RWPE1 (cell line): Measurements from ENCODE around the gene ROR2.

ENCODE experiments used
- CTCF ChIA-PET: fragments of 350-600 bp; sonication (Branson Sonifier 250); formaldehyde crosslinking; extraction: SDS; loops from one replicate; lab custom pipeline; 2021; lab: Yijun Ruan, JAX
- POLR2A ChIA-PET: fragments of 400-600 bp; formaldehyde crosslinking; extraction: SDS; loops from one replicate; lab custom pipeline; 2020; ENCODE audit warnings: antibody characterized with exemption; ENCODE audit not compliant: low non-redundant PET; lab: Yijun Ruan, JAX
- DNase-seq: peaks from one replicate; pipeline ENCODE4 v3.0.0; 2012; ENCODE audit warnings: low spot score
- H3K27ac ChIP-seq: fragments of 450-650 bp; 2 replicates; pipeline ENCODE4 v1.5.1; 2017
- TF ChIP-seq, protein P1 (sequence below): fragments of 450-650 bp; conservative IDR thresholded peaks from 2 replicates; pipeline ENCODE4 v1.5.1; 2017; ENCODE audit warnings: low read depth, mild to moderate bottlenecking

ROR2 gene

DNA sequence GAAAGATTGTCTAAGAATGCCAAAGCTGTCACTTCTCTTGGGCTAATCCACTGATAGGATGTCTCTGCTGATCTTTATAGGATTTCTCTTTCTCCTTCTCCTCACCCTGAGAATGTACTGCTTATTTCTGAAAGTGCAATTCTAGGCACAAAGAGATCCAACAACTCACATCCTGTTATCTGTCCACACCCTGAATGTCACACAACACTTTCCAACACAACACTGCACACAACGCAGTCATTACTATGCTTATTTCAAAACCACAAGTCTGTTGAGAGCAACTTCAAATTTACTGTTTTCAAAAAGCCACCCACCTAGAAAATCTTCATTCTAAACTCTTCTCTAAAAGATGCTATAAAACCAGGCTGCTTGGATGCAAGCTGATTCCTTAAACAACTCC, 215.0 kb downstream of the ROR2 start:
- TF ChIP-seq, protein P1, sequence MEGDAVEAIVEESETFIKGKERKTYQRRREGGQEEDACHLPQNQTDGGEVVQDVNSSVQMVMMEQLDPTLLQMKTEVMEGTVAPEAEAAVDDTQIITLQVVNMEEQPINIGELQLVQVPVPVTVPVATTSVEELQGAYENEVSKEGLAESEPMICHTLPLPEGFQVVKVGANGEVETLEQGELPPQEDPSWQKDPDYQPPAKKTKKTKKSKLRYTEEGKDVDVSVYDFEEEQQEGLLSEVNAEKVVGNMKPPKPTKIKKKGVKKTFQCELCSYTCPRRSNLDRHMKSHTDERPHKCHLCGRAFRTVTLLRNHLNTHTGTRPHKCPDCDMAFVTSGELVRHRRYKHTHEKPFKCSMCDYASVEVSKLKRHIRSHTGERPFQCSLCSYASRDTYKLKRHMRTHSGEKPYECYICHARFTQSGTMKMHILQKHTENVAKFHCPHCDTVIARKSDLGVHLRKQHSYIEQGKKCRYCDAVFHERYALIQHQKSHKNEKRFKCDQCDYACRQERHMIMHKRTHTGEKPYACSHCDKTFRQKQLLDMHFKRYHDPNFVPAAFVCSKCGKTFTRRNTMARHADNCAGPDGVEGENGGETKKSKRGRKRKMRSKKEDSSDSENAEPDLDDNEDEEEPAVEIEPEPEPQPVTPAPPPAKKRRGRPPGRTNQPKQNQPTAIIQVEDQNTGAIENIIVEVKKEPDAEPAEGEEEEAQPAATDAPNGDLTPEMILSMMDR, result no peak
- CTCF ChIA-PET, result interaction anchor here (0.6 to 1.3 kb wide), 13 partner anchors 8 to 376 kb away, joined by 3 to 8 read pairs (median 3); no protein-coding TSS in a partner anchor
- no peak for DNase-seq
- POLR2A ChIA-PET, result no interaction called here
- H3K27ac ChIP-seq, result no peak overlapping the region

DNA sequence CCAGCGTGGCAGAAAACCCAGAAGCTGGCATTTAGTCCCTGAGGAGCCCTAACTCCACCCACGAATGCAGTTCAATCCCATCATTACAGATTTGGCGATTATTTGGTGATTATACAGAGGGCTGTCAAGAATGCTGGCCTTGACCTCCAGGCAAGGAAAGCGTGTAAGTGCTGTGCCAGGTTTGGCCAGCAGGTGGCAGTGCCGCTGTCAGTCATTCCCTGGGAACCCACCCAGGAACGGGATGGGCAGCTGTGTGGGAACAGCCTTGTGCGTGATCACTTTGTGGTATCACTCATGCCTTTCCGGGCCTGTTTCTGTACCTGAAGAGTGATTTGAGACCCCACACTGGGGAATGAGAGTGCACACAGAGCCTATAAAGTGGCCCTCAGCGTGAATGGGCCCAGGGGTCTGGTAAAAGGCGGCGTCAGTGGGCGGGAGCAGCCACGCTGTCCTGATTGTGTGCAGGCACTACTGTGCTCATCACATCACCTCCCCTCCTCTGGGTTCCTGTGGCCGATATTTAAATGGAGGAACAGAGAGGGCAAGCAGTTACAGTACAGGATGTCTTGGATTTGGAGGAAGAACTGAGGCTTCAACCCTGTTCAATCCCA, 215.6 kb downstream of the ROR2 start:
- ChIA-PET CTCF (interaction anchor here (0.6 to 1.3 kb wide), 16 partner anchors 8 to 377 kb away, joined by 3 to 7 read pairs (median 3); partner anchors contain the start of gene ROR2), POLR2A (no interaction called here)
- H3K27ac ChIP-seq, result no peak overlapping the region
- DNase-seq, result peak; percentile 87
- TF ChIP-seq, protein P1, result peak; percentile 99

DNA sequence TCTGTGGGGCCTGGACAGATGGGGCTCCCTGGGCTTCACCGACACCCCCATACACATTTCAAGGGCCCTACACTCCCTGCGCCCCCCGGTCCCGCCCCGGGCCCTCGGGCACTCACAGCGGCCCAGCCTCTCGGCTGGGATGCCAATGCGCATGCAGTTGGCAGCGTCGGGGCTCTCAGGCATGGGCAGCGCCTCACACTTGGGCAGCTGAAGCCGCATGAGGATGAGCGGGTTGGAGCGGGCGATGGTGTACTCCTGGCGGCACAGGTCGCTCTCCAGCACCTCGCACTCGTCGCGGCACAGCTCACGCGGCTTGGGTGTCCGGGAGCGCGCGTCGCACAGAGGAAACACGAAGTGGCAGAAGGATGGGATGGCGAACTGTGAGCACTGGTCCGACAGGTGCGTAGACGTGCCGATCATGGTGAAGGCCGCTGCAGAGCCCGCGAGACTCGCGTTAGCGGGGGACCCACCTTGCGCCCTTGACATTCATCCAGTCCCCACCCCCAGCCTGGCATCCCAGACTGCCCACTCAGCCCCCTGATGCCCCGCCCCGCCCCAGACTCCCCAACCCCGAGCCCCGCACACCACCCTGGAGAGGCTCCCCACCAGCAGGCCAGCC, 216.9 kb downstream of the ROR2 start:
- ChIA-PET POLR2A (no interaction called here), CTCF (interaction anchor here (0.6 to 1.3 kb wide), 3 partner anchors 14 to 878 kb away, joined by 5 to 7 read pairs (median 7); partner anchors contain the start of gene ROR2)
- TF ChIP-seq, protein P1, result no peak
- H3K27ac ChIP-seq, result no peak overlapping the region
- DNase-seq, result no peak

DNA sequence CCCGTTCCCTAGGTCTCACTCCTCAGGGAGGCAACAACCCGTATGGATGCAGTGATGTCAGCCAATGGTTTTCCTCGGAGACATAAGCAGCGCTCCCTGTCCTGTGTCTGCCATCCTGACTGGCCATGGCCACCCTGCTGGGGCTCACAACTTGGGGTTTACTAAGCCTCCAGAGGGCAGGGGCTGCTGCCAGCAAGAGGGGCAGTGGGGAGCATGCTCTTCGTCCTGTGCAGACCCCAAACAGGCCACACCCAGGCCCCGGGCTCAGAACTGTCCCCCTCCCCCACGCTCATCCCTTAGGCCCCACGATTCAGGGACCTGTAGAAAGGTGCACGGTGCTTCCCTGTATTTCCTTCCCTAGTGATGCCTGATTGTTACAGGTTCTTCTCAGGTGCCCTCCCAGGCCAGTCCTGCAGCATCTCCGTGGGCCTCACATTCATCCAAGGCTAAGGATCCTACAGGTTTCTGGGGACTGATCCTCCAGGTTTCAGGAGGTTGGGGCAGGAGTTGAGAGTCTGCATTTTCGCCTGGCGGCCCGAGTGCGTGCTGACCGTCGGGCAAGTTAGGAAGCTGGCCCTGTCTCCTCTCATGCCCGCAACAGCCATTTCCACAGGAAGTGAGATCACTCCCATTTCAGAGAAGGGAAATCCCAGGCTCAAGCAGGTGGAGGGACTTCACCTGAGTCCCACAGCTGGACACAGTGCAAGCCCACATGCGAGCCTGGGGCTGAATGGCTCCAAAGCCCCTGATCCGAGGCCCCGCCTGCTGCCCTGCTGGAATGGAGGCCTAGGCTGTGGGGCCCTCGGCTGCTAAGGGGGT, 217.6 kb downstream of the ROR2 start:
- no peak overlapping the region for H3K27ac ChIP-seq
- TF ChIP-seq, protein P1, result no peak
- DNase-seq, result no peak
- CTCF ChIA-PET, result no interaction called here
- POLR2A ChIA-PET, result no interaction called here

DNA sequence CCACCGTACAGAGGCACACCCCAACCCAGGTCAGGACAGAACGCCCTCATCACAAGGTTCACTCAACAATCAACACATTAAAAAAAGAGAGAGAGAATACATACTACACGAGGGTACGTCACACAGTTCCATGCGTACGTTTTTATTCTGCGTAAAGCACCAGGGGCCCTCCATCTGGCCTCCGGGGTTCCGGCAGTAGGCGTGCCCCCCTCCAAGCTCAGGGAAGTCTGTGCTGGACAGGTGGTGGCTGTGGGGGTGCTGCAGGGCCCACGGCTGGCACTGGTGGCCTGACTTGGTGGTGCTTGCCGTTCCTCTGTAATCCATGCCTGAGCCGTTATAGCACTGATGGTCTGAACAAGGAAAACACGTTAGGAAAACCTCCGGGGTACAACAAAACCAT, 219.2 kb downstream of the ROR2 start:
- H3K27ac ChIP-seq, result no peak overlapping the region
- POLR2A ChIA-PET, result no interaction called here
- TF ChIP-seq, protein P1, result no peak
- CTCF ChIA-PET, result no interaction called here
- DNase-seq, result no peak

DNA sequence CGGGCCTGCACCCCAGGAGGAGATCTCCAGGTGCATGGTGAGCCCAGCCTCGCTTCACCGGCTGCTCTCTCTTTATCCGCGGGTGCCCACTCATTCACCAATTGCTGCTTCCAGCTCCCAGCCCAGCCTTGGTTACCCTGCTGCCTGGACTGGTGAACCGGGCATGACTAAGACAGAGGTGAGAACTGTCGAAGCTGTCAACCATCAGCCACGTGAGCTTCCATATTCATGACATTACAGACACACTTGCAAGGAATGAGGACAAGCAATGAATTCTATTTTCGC, 220.5 kb downstream of the ROR2 start:
- no peak for DNase-seq
- ChIA-PET POLR2A (no interaction called here), CTCF (interaction anchor here (0.6 to 2.1 kb wide), 3 partner anchors 337 to 814 kb away, joined by 3 to 12 read pairs (median 8); no protein-coding TSS in a partner anchor)
- H3K27ac ChIP-seq, result no peak overlapping the region
- TF ChIP-seq, protein P1, result no peak
